Measurements from ENCODE around the gene CALCA.

Gene CALCA

DNA sequence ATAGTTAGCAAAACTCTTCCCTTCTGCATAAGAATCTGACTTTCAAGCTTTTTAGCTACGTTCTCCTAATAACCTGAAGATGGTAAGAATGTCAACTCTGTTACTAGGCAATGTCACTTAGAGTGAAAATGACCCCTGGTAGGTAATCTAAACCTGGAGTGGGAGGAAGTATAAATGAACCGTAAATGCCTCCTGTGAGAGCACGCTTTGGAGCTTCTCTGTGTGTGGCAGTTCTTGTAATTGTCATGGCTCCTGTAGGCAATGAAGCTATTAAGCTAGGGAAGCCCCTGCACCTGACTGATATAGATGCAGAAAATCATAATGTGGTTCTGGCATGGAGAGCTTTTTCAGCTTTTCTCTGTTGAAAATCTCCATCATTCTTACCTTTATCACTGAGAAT lies 29.4 kb downstream of the CALCA start:
- DNase-seq = peak; percentile 6

GRCh38 chr11:14938936-14939335 lies 33.2 kb downstream of the CALCA start:
- no peak for DNase-seq

GRCh38 chr11:14934641-14935351 lies 37.4 kb downstream of the CALCA start:
- no peak for DNase-seq

DNA sequence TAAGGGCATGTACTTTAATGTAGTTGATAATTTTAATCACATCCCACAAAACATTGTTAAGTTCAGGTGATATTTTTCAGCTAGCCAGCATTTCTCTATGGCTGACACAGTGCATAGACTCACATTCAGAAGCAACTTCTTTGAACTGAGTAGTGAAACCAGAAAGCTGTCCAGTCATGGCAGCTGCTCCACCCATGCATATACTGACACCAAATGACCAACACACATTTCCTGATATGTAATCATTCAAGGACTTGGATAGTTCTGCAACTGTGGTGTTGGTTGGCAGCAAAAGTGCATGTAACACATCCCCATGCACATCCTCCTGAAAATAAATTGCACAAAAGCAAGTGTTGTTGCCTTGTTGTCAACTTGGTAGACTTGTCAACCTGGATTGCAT lies 39.7 kb downstream of the CALCA start:
- DNase-seq = no peak

DNA sequence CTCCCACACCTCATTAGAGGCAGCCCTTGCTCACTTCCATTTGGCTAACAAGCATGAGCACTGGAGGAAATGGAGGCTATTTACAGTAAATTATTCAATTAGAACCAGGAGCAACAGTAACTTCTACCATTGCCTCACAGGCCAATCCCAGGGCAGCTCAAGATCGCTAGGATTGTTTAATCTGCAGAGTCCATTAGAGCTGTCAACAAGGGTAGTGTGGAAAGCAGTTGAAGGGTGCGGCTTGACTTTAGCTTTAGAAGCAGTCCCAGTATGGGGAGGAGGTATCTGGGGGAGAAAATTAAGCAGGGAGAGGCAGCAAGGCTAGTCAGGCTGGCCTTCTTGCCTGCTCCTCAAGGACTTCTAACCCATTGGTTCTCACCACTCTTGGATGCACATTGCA lies 41.8 kb downstream of the CALCA start:
- DNase-seq = no peak

DNA sequence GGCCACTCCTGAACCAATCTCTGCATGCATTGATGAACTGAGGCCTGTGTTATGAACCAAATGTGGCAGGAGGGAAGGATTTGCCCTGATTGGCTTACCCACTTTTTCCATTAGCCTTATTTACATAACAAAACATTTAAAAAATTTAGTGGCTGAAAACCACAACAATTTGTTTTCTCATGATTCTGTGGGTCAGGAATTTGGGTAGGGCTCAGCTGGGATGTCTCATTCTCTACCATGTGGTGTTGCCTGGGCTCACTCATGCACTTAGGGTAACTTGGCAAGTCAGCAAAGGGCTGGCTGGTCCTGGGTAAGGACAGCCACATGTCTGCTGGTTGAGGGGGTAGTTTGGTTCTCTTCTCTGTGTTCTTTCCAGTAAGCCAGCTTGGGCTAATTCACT lies 45.0 kb downstream of the CALCA start:
- no peak for DNase-seq

DNA sequence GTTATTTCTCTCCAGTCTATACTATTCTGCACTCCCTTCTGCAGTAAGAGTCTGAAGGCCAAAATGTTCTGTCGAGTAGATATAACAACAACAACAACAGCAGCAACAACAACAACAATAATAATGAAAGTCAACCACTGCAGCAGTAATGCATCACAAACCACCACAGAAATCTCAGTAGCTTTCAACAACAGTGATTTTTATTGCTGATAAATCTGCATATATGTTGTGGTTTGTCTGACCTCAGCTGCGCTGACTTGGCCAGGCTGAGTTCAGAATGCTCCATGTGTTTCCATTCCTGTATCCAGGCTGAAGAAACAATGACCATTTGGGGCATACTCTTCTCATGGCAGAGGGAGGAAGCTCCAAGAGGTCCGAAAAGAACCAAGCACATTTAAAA lies 47.8 kb downstream of the CALCA start:
- DNase-seq = no peak
